ENCODE data around the gene GPR63.

GPR63 gene

GRCh38 chr6:96803106-96803481 is 34.2 kb downstream of the GPR63 start:
- DNase-seq = no peak
- TF ChIP-seq POLR2A (IDR thresholded peaks at IDR 0.05; ENCODE audit: low read length) (no peak), GATA1 (IDR thresholded peaks at IDR 0.05; ENCODE audit: low read depth, low read length) (no peak)

- no peak for DNase-seq
- TF ChIP-seq GATA1 (IDR thresholded peaks at IDR 0.05; ENCODE audit: low read depth, low read length) = no peak
- TF ChIP-seq POLR2A (IDR thresholded peaks at IDR 0.05; ENCODE audit: low read length) = no peak
Observed at GRCh38 chr6:96795481-96795880, 41.8 kb downstream of the GPR63 start.

GRCh38 chr6:96794980-96795379 is 42.3 kb downstream of the GPR63 start:
- TF ChIP-seq GATA1 (IDR thresholded peaks at IDR 0.05; ENCODE audit: low read depth, low read length) (no peak), POLR2A (IDR thresholded peaks at IDR 0.05; ENCODE audit: low read length) (no peak)
- no peak for DNase-seq

GRCh38 chr6:96792561-96793190 is 44.6 kb downstream of the GPR63 start:
- DNase-seq = peak in 1 of 2 experiments; percentile 3
- TF ChIP-seq POLR2A (IDR thresholded peaks at IDR 0.05; ENCODE audit: low read length) (no peak), GATA1 (IDR thresholded peaks at IDR 0.05; ENCODE audit: low read depth, low read length) (no peak)

GRCh38 chr6:96789871-96790270 is 47.4 kb downstream of the GPR63 start:
- TF ChIP-seq GATA1 (IDR thresholded peaks at IDR 0.05; ENCODE audit: low read depth, low read length) (no peak), POLR2A (IDR thresholded peaks at IDR 0.05; ENCODE audit: low read length) (no peak)

GRCh38 chr6:96787846-96788580 is 49.3 kb downstream of the GPR63 start:
- TF ChIP-seq GATA1 (IDR thresholded peaks at IDR 0.05; ENCODE audit: low read depth, low read length) = no peak
- TF ChIP-seq POLR2A (IDR thresholded peaks at IDR 0.05; ENCODE audit: low read length) = no peak
- DNase-seq = no peak

More at GRCh38 chr6:96789871-96790270, 47.4 kb downstream of the GPR63 start:
- no peak for DNase-seq

- DNase-seq = no peak
Observed at GRCh38 chr6:96786336-96786735, 50.9 kb downstream of the GPR63 start.

GRCh38 chr6:96784650-96785049 is 52.6 kb downstream of the GPR63 start:
- TF ChIP-seq POLR2A (IDR thresholded peaks at IDR 0.05; ENCODE audit: low read length) (no peak), GATA1 (IDR thresholded peaks at IDR 0.05; ENCODE audit: low read depth, low read length) (no peak)
- DNase-seq = no peak

More at GRCh38 chr6:96786336-96786735, 50.9 kb downstream of the GPR63 start:
- no peak for TF ChIP-seq GATA1 (IDR thresholded peaks at IDR 0.05; ENCODE audit: low read depth, low read length)
- TF ChIP-seq POLR2A (IDR thresholded peaks at IDR 0.05; ENCODE audit: low read length) = no peak

GRCh38 chr6:96783307-96783706 is 54.0 kb downstream of the GPR63 start:
- no peak for DNase-seq
- TF ChIP-seq GATA1 (IDR thresholded peaks at IDR 0.05; ENCODE audit: low read depth, low read length) (no peak), POLR2A (IDR thresholded peaks at IDR 0.05; ENCODE audit: low read length) (no peak)

- DNase-seq = no peak
- TF ChIP-seq GATA1 (IDR thresholded peaks at IDR 0.05; ENCODE audit: low read depth, low read length) (no peak), POLR2A (IDR thresholded peaks at IDR 0.05; ENCODE audit: low read length) (no peak)
Observed at GRCh38 chr6:96781557-96781956, 55.7 kb downstream of the GPR63 start.

GRCh38 chr6:96777113-96777512 is 60.2 kb downstream of the GPR63 start:
- no peak for DNase-seq
- TF ChIP-seq GATA1 (IDR thresholded peaks at IDR 0.05; ENCODE audit: low read depth, low read length) = no peak
- no peak for TF ChIP-seq POLR2A (IDR thresholded peaks at IDR 0.05; ENCODE audit: low read length)

GRCh38 chr6:96775727-96776400 is 61.4 kb downstream of the GPR63 start:
- TF ChIP-seq GATA1 (IDR thresholded peaks at IDR 0.05; ENCODE audit: low read depth, low read length) (no peak), POLR2A (IDR thresholded peaks at IDR 0.05; ENCODE audit: low read length) (no peak)
- DNase-seq = no peak

GRCh38 chr6:96766769-96767168 is 70.5 kb downstream of the GPR63 start:
- TF ChIP-seq GATA1 (IDR thresholded peaks at IDR 0.05; ENCODE audit: low read depth, low read length) = no peak
- no peak for TF ChIP-seq POLR2A (IDR thresholded peaks at IDR 0.05; ENCODE audit: low read length)
- DNase-seq = no peak

GRCh38 chr6:96762599-96762998 is 74.7 kb downstream of the GPR63 start:
- TF ChIP-seq POLR2A (IDR thresholded peaks at IDR 0.05; ENCODE audit: low read length) (no peak), GATA1 (IDR thresholded peaks at IDR 0.05; ENCODE audit: low read depth, low read length) (no peak)
- no peak for DNase-seq
